ENCODE data around the gene GATM. TPM values are rescaled to one million over a fixed set of nuclear protein-coding genes. Genes with fewer than 3 reads are reported as not detected.
"Not testable (repeated sequence)": the region's sequence is repeated elsewhere in the genome, so short reads cannot be mapped to it uniquely, and the experiment has no call there.

GATM gene
- polyA plus RNA-seq, 3 donors, result 213 to 323 (median 246) TPM

GRCh38 chr15:45391746-45392583 lies 13.6 kb upstream of the GATM start:
- no peak for DNase-seq (ENCODE audit: low read depth in 3 of 3, low spot score in 2 of 3)

- DNase-seq (ENCODE audit: low read depth in 3 of 3, low spot score in 2 of 3), result no peak
Measured at GRCh38 chr15:45389351-45389750, 11.0 kb upstream of the GATM start.

- DNase-seq (ENCODE audit: low read depth in 3 of 3, low spot score in 2 of 3), result no peak
Measured at GRCh38 chr15:45387380-45388007, 9.2 kb upstream of the GATM start.

GRCh38 chr15:45386974-45387373 lies 8.6 kb upstream of the GATM start:
- DNase-seq (ENCODE audit: low read depth in 3 of 3, low spot score in 2 of 3), result no peak

DNA sequence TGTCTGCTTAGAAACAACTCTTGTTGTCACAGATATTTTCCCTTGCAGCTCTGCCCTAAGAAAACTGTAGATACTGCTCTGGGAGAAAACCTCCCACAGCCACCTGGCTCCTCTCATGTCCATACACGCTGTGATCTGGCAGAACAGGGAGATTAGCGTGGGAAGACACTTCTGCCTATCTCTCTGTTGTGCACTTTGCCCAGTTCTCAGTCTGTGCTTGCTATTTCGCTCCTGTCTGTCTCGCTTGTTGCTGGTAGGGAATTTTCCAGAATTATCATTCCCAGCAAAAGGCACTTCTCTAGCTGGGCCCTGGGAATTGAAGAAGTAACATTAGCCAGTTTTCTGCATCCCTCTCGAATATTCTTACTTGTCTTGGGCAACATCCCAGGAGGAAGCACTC lies 8.1 kb upstream of the GATM start:
- no peak for DNase-seq (ENCODE audit: low read depth in 3 of 3, low spot score in 2 of 3)

DNA sequence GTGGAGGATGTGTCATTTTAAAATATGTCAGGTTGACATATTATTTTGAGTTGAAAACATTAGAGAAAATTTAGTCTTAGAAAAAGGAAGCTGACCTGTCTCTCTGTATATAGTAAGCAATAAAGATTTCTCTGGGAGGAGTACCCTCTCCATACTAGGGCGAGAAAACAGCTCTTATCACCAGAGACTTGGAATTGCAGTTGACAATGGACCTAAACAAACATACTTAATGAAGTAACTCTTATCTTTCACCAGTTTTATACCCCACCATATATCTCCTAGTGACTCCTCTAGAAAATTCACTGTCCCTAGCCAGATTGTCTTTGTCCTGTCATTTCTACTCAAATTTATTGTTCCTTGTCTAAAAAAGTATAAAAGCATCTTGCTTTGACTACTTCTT lies 7.2 kb upstream of the GATM start:
- DNase-seq (ENCODE audit: low read depth in 3 of 3, low spot score in 2 of 3), result no peak

- DNase-seq (ENCODE audit: low read depth in 3 of 3, low spot score in 2 of 3), result no peak
Measured at GRCh38 chr15:45384700-45385099, 6.4 kb upstream of the GATM start.

DNA sequence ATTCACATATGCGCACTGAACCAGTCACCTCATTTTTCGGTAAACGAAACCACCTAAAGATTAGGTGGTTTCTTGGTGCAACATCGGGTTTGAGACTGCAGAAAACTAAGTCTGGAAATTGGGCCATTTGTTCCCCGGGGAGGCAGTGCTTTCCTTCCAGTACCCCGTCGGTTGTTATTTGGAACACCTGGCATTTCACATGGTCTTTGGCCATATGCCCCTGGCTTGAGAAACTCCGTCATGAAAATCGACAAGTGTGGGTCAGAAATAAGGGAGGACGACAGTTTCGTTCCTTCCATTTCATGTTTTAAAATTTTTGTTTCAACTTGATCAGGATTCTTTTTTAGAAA lies 544 bp upstream of the GATM start:
- DNase-seq (ENCODE audit: low read depth in 3 of 3, low spot score in 2 of 3), result no peak

DNA sequence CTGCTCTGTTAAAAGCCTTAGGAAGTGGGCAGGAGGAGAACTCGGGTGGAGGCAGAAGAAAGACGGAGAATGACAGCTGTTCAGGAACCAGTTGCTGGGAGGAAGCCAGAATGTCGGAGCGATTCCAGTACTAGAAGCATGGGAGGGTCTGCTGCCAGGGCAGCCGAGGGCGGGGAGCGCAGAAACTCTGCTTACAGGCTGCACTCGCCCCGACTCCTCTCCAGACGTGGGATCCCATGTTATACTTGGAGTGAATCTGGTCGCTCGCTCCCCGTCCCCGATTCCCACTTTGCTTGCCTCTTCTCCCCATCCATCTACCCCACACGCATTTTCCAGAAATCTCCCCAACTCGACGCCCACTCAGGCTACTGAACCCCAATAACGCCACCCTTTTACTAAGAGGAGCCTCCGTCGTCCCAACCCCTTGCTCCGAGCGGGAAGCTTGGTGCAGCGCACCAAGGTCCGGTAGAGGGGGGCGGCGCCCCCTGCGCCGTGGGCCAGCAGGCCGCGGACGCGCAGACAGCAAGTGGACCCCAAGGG lies 665 bp downstream of the GATM start:
- no peak for DNase-seq (ENCODE audit: low read depth in 3 of 3, low spot score in 2 of 3)

- no peak for DNase-seq (ENCODE audit: low read depth in 3 of 3, low spot score in 2 of 3)
Measured at GRCh38 chr15:45376967-45377608, 1.3 kb downstream of the GATM start.

DNA sequence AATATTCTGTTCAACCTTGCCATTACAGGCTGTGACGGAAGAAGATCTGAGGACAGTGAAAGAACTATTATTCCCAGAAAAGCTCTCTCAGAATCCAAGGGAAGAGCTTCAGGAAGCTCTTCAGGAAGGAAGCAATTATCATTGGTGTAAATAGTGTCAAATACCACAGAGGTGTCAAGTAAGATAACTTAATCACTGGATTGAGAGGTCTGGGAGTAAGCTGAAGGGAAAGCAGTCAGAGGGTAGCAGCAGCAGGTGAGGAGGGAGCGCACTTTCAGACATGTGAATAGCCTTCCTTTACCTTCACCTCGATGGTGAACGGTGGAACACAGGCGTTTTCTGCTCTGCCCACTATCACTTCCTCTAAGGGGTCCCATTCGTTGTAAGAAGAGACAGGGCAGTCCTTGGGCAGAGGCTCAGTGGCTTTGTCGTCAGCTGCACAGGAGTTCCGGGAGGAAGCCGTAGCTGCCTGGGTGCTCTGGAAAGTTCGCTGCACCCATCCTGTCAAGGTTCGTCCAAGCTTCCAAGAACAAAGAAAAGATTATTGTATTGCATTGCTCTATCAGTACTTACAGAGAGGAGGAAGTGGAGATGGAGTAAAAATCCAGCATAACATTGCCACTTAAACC lies 1.9 kb downstream of the GATM start:
- no peak for DNase-seq (ENCODE audit: low read depth in 3 of 3, low spot score in 2 of 3)

DNA sequence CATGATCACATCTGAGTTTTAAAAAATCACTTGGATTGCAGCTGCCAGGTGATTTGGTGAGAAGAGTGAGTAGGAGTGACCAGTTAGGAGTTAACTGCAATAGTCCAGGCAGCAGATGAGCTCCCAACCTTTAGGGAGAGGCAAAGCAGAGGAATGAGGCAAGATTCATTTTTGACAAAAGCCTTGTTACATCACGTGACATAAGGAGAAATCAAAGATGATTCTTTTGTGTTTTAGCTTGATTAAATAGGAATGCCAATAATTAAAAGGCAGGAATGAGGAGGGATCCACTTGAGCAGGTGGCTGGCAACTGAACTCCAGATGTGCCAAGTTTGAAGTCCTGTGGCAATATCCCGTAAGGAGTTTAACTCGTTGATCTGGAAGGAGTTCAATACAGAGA lies 2.5 kb downstream of the GATM start:
- no peak for DNase-seq (ENCODE audit: low read depth in 3 of 3, low spot score in 2 of 3)

- no peak for DNase-seq (ENCODE audit: low read depth in 3 of 3, low spot score in 2 of 3)
Measured at GRCh38 chr15:45373976-45374375, 4.4 kb downstream of the GATM start.

DNA sequence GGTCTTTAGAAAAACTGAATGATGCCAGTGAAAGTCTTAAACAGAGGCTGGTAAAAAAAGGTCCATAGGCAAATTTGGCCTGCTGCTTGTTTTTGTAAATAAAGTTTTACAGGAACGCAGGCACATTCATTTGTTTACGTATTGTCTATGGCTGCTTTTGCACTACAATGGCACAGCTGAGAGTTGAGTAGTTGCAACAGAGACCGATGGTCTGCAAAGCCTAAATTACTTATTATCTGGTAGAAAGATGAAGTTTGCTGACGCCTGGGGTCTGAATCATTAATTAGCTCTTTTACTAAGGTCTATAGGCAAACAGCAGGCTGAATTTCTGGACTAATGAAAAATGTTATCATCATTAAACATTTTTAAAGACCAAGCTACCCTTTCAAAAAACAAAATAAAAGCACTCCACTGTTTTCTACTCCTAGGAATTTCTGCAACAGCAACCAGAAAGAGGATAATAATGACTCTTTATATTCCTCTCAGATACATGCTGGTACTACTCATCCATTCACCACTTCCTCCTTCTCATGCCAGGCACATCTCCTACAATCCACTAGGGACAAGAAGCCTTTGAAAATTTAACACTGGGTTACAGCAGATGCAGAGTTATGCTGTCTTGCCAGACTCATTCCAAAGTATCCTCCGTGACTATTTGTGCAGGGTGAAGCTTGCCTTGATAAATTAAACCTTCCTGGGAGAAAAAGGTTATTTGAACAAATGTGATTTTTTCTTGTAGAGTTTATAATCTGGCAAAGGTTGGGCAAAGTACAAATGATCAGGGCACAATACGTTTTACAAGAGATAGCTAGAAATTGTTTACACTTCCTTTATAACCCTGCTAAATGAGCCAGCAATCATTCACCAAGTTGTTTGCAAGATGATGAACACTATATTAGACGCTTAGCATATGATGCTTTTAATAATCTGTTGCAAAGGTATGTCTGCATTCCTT lies 6.0 kb downstream of the GATM start:
- no peak for DNase-seq (ENCODE audit: low read depth in 3 of 3, low spot score in 2 of 3)

- no peak for DNase-seq (ENCODE audit: low read depth in 3 of 3, low spot score in 2 of 3)
Measured at GRCh38 chr15:45371546-45371945, 6.8 kb downstream of the GATM start.

- not testable (repeated sequence) for DNase-seq (ENCODE audit: low read depth in 3 of 3, low spot score in 2 of 3)
Measured at GRCh38 chr15:45370042-45370441, 8.3 kb downstream of the GATM start.

DNA sequence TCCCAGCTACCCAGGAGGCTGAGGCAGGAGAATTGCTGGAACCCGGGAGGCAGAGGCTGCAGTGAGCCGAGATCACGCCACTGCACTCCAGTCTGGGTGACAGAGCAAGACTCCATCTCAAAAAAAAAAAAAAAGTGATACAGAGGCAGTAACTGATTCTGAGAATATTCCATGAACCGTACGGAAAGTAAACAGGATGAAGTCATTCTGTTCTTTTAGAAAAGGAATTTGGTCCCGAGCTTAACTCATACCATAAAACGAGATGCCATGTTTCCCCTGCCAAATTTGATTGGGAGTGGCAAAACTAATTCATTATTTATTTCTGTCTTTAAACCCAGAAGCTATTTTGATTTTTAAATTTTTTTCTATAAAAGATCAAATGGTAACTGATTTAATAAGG lies 11.1 kb downstream of the GATM start:
- DNase-seq (ENCODE audit: low read depth in 3 of 3, low spot score in 2 of 3), result not testable (repeated sequence)

DNA sequence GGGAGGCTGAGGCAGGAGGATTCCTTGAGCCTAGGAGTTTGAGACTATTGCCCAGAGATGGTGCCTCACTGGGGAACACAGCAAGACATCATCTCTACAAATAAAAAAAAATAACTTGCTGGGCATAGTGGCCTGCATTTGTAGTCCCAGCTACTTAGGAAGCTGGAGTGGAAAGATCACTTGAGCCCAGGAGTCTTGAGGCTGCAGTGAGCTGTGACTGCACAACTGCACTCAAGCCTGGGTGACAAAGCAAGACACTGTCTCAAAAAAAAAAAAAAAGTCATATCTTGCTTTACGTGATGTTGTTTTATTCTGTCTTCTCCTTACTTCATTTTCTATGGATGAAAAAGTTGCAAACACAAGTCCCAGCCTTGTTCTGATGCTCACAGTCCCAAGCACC lies 14.1 kb downstream of the GATM start:
- DNase-seq (ENCODE audit: low read depth in 3 of 3, low spot score in 2 of 3), result no peak

GRCh38 chr15:45363801-45364200 lies 14.5 kb downstream of the GATM start:
- no peak for DNase-seq (ENCODE audit: low read depth in 3 of 3, low spot score in 2 of 3)

DNA sequence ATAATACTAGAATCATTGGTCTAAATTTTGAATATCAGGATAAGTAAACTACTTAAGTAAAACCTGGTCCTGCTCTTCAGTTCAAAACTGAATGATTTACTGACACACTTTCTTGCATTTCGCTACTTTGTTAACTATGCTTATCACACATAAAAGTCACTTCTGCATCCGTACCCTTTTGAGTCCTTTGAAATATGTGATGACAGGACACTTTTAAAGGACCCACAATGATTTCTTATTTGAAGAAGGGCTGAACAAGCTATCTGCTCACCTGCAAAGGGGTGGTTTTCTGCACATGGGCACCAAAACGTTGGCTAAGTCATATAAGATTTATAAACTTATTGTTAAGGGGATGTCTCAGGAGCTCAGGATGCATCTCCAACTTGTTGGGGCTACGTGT lies 15.0 kb downstream of the GATM start:
- no peak for DNase-seq (ENCODE audit: low read depth in 3 of 3, low spot score in 2 of 3)

Measured in right renal cortex interstitium (tissue), 3 donors.